GM06990 (cell line): Measurements from ENCODE around the gene GNLY.

Experiments
- DNase-seq: peaks from one replicate; pipeline ENCODE4 v3.0.0-alpha.2; 2011; ENCODE audit not compliant: insufficient read length; ENCODE audit errors: extremely low read depth
- H3K27me3 ChIP-seq: replicated peaks from 2 replicates; pipeline ENCODE4 v1.6.0; 2011; ENCODE audit warnings: low read length; ENCODE audit not compliant: control insufficient read depth, insufficient read depth
- H3K36me3 ChIP-seq: 2 replicates; pipeline ENCODE4 v1.5.1; 2011; ENCODE audit warnings: low read length; ENCODE audit not compliant: control insufficient read depth, insufficient read depth
- H3K4me3 ChIP-seq: replicated peaks from 2 replicates; pipeline ENCODE4 v1.5.1; 2011; ENCODE audit warnings: low read depth, mild to moderate bottlenecking, control low read depth, low read length
- CTCF ChIP-seq: IDR thresholded peaks from 2 replicates; pipeline ENCODE4 v1.5.1; 2011; ENCODE audit warnings: low read length, control low read depth, mild to moderate bottlenecking, inconsistent platforms; ENCODE audit not compliant: insufficient read depth, poor library complexity, severe bottlenecking

Gene GNLY

GRCh38 chr2:85699325-85699724 is 5.2 kb downstream of the GNLY start:
- no peak for DNase-seq
- no peak for TF ChIP-seq CTCF
- H3K4me3 ChIP-seq: no peak overlapping the region
- H3K36me3 ChIP-seq: no peaks in the 10 kb centered on the region
- no peaks in the 10 kb centered on the region; the same call in 1 of the 2 replicates for H3K27me3 ChIP-seq

- DNase-seq: no peak
- H3K36me3 ChIP-seq: no peaks in the 10 kb centered on the region
- TF ChIP-seq CTCF: no peak
- H3K4me3 ChIP-seq: no peak overlapping the region
- no peaks in the 10 kb centered on the region; the same call in 1 of the 2 replicates for H3K27me3 ChIP-seq
These were observed 8.0 kb downstream of the GNLY start for GRCh38 chr2:85702172-85702571.

GRCh38 chr2:85702800-85703199 is 8.6 kb downstream of the GNLY start:
- Histone ChIP-seq H3K4me3 (no peak overlapping the region), H3K27me3 (no peaks in the 10 kb centered on the region), H3K36me3 (no peaks in the 10 kb centered on the region)
- DNase-seq: no peak
- no peak for TF ChIP-seq CTCF

GRCh38 chr2:85703329-85703728 is 9.2 kb downstream of the GNLY start:
- TF ChIP-seq CTCF: no peak

GRCh38 chr2:85704038-85704437 is 9.9 kb downstream of the GNLY start:
- TF ChIP-seq CTCF: no peak
- Histone ChIP-seq H3K36me3 (no peaks in the 10 kb centered on the region), H3K4me3 (no peak overlapping the region), H3K27me3 (no peaks in the 10 kb centered on the region)
- DNase-seq: no peak

More at GRCh38 chr2:85703329-85703728, 9.2 kb downstream of the GNLY start:
- no peak for DNase-seq
- no peaks in the 10 kb centered on the region for H3K36me3 ChIP-seq
- no peaks in the 10 kb centered on the region for H3K27me3 ChIP-seq
- H3K4me3 ChIP-seq: no peak overlapping the region

- Histone ChIP-seq H3K4me3 (no peak overlapping the region), H3K36me3 (no peaks in the 10 kb centered on the region), H3K27me3 (no peaks in the 10 kb centered on the region)
- DNase-seq: peak; percentile 49
- TF ChIP-seq CTCF: no peak
These were observed 10.9 kb downstream of the GNLY start for GRCh38 chr2:85704800-85705679.
